Esophagus squamous epithelium (tissue), 4 donors: ENCODE data around the gene MBP.

ENCODE experiments used
- POLR2A ChIP-seq, 4 donors: fragments of 450-650 bp; IDR thresholded peaks; one replicate each; pipeline ENCODE4 v1.6.1; 2017; ENCODE audit warnings: antibody characterized with exemption in 4 of 4, mild to moderate bottlenecking in 4 of 4, moderate library complexity in 3 of 4
- TF ChIP-seq, protein P1 (sequence below), 6 experiments: fragments of 450-650 bp in 4 of 6; fragments of 200-600 bp in 2 of 6; sonication (generic) in 2 of 6; IDR thresholded peaks; one replicate each; pipeline ENCODE4 v1.5.1; 2016 to 2019; ENCODE audit warnings: antibody characterized with exemption in 6 of 6, mild to moderate bottlenecking in 4 of 6, moderate library complexity in 4 of 6

GRCh38 chr18:76955524-76956170 is 176.9 kb downstream of the MBP start:
- TF ChIP-seq, protein P1, sequence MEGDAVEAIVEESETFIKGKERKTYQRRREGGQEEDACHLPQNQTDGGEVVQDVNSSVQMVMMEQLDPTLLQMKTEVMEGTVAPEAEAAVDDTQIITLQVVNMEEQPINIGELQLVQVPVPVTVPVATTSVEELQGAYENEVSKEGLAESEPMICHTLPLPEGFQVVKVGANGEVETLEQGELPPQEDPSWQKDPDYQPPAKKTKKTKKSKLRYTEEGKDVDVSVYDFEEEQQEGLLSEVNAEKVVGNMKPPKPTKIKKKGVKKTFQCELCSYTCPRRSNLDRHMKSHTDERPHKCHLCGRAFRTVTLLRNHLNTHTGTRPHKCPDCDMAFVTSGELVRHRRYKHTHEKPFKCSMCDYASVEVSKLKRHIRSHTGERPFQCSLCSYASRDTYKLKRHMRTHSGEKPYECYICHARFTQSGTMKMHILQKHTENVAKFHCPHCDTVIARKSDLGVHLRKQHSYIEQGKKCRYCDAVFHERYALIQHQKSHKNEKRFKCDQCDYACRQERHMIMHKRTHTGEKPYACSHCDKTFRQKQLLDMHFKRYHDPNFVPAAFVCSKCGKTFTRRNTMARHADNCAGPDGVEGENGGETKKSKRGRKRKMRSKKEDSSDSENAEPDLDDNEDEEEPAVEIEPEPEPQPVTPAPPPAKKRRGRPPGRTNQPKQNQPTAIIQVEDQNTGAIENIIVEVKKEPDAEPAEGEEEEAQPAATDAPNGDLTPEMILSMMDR (IDR thresholded peaks at IDR 0.05): no peak
- TF ChIP-seq POLR2A (IDR thresholded peaks at IDR 0.05): no peak
